Neural cell (in vitro differentiated cells): ENCODE measurements around the gene POMT2. TPM values are rescaled to one million over a fixed set of nuclear protein-coding genes. Genes with fewer than 3 reads are reported as not detected.

Experiments used
- H2AFZ ChIP-seq: fragments of 200-600, 300-800 bp; sonication (generic), shearing (Covaris generic); 2 replicates; pipeline ENCODE4 v1.6.0; 2014; ENCODE audit warnings: low read depth, mild to moderate bottlenecking, antibody characterized with exemption, low read length, moderate library complexity
- H3F3A ChIP-seq: fragments of 200-600 bp; shearing (Covaris generic); 2 replicates; pipeline ENCODE4 v1.6.1; 2016; ENCODE audit warnings: mild to moderate bottlenecking, moderate library complexity, mixed read lengths, antibody characterized with exemption, low read length; ENCODE audit not compliant: insufficient read depth, poor library complexity, severe bottlenecking
- H3K27ac ChIP-seq: fragments of 200-600, 300-800 bp; sonication (generic), shearing (Covaris generic); 2 replicates; pipeline ENCODE4 v1.5.1; 2014; ENCODE audit warnings: mild to moderate bottlenecking, low read length, moderate library complexity
- H3K27me3 ChIP-seq: fragments of 300-800, 200-600 bp; sonication (generic), shearing (Covaris generic); 2 replicates; pipeline ENCODE4 v1.6.0; 2014; ENCODE audit warnings: mild to moderate bottlenecking, low read depth, low read length, moderate library complexity; ENCODE audit not compliant: insufficient read depth
- H3K36me3 ChIP-seq: fragments of 300-800, 200-600 bp; sonication (generic), shearing (Covaris generic); 2 replicates; pipeline ENCODE4 v1.5.1; 2014; ENCODE audit warnings: mild to moderate bottlenecking, antibody characterized with exemption, low read length, moderate library complexity; ENCODE audit not compliant: insufficient read depth
- H3K4me2 ChIP-seq: fragments of 300-800, 200-600 bp; sonication (generic), shearing (Covaris generic); 2 replicates; pipeline ENCODE4 v1.6.0; 2014; ENCODE audit warnings: mild to moderate bottlenecking, low read length
- H3K4me3 ChIP-seq: fragments of 300-800, 200-600 bp; sonication (generic), shearing (Covaris generic); 2 replicates; pipeline ENCODE4 v1.5.1; 2014; ENCODE audit warnings: mild to moderate bottlenecking, low read length, moderate library complexity
- H3K79me2 ChIP-seq: fragments of 200-600 bp; shearing (Covaris generic); replicated peaks from 2 replicates; pipeline ENCODE4 v1.6.0; 2014; ENCODE audit warnings: mild to moderate bottlenecking, low read length, moderate library complexity; ENCODE audit not compliant: insufficient read depth
- H3K9ac ChIP-seq: fragments of 300-800, 200-600 bp; sonication (generic), shearing (Covaris generic); 2 replicates; pipeline ENCODE4 v1.6.1; 2016; ENCODE audit warnings: mild to moderate bottlenecking, low read length, mixed read lengths
- H3K9me2 ChIP-seq: fragments of 200-600 bp; shearing (Covaris generic); 2 replicates; pipeline ENCODE4 v1.6.1; 2016; ENCODE audit warnings: mild to moderate bottlenecking, low read length, mixed read lengths; ENCODE audit not compliant: insufficient read depth
- H3K9me3 ChIP-seq: fragments of 200-600, 300-800 bp; sonication (generic), shearing (Covaris generic); 2 replicates; pipeline ENCODE4 v1.6.1; 2016; ENCODE audit warnings: mild to moderate bottlenecking, mixed run types, low read length, moderate library complexity, mixed read lengths
- H4K20me1 ChIP-seq: fragments of 200-600 bp; shearing (Covaris generic); 2 replicates; pipeline ENCODE4 v1.6.1; 2016; ENCODE audit warnings: mild to moderate bottlenecking, mixed run types; ENCODE audit not compliant: insufficient read depth
- CTCF ChIP-seq: fragments of 450-650 bp; IDR thresholded peaks from 2 replicates; pipeline ENCODE4 v1.5.1; 2014; ENCODE audit warnings: antibody characterized with exemption, mild to moderate bottlenecking, moderate library complexity; ENCODE audit not compliant: poor library complexity, severe bottlenecking
- EP300 ChIP-seq: fragments of 450-650 bp; conservative IDR thresholded peaks from 2 replicates; pipeline ENCODE4 v1.6.1; 2014; ENCODE audit warnings: antibody characterized with exemption, mild to moderate bottlenecking, moderate library complexity; ENCODE audit not compliant: poor library complexity, severe bottlenecking
- EZH2 ChIP-seq: fragments of 200-600, 300-800 bp; shearing (Covaris generic), sonication (generic); IDR thresholded peaks from 2 replicates; pipeline ENCODE4 v1.6.1; 2014; ENCODE audit warnings: antibody characterized with exemption, low read length, borderline replicate concordance, mild to moderate bottlenecking; ENCODE audit not compliant: insufficient read depth, poor library complexity, severe bottlenecking
- MXI1 ChIP-seq: fragments of 450-650 bp; conservative IDR thresholded peaks from 2 replicates; pipeline ENCODE4 v1.6.1; 2014; ENCODE audit warnings: antibody characterized with exemption, mild to moderate bottlenecking; ENCODE audit not compliant: poor library complexity, severe bottlenecking
- POLR2AphosphoS5 ChIP-seq: IDR thresholded peaks from 2 replicates; pipeline ENCODE4 v1.6.1; 2012
- RAD21 ChIP-seq: fragments of 450-650 bp; conservative IDR thresholded peaks from 2 replicates; pipeline ENCODE4 v1.6.1; 2014; ENCODE audit warnings: antibody characterized with exemption, mild to moderate bottlenecking, moderate library complexity
- REST ChIP-seq: IDR thresholded peaks from 2 replicates; pipeline ENCODE4 v1.6.1; 2012; ENCODE audit warnings: borderline replicate concordance
- SMC3 ChIP-seq: fragments of 450-650 bp; conservative IDR thresholded peaks from 2 replicates; pipeline ENCODE4 v1.6.1; 2014; ENCODE audit warnings: antibody characterized with exemption, mild to moderate bottlenecking, moderate library complexity; ENCODE audit not compliant: poor library complexity
- TAF1 ChIP-seq: IDR thresholded peaks from 2 replicates; pipeline ENCODE4 v1.6.1; 2012; ENCODE audit warnings: low read depth
- polyA plus RNA-seq: library from polyadenylated mRNA; depleted of rRNA; stranded (reverse); fragments of >200 nt; gene quantifications from 2 replicates; pipeline ENCODE4 v1.2.3, GENCODE V29; 2014

The POMT2 gene
- polyA plus RNA-seq, 1 donor from 2014 or later = 9.6 TPM

GRCh38 chr14:77259025-77259715, 61.5 kb downstream of the POMT2 start:
- Histone ChIP-seq H3K4me3 (no peak overlapping the region), H3K36me3 (no peaks in the 10 kb centered on the region), H4K20me1 (no peaks in the 10 kb centered on the region), H3K4me2 (no peak overlapping the region), H3K9ac (no peak overlapping the region), H3K27ac (no peak overlapping the region), H3K79me2 (no peaks in the 10 kb centered on the region), H3K9me3 (no peaks in the 10 kb centered on the region), H3K27me3 (no peaks in the 10 kb centered on the region), H2AFZ (no peak overlapping the region), H3K9me2 (no peaks in the 10 kb centered on the region), H3F3A (no peaks in the 10 kb centered on the region)
- TF ChIP-seq EP300 = no peak
- no peak for TF ChIP-seq SMC3
- TF ChIP-seq POLR2AphosphoS5 = no peak
- no peak for TF ChIP-seq RAD21

- Histone ChIP-seq H3K9ac (no peak overlapping the region), H3K27me3 (no peaks in the 10 kb centered on the region), H3K27ac (no peak overlapping the region), H3K79me2 (no peaks in the 10 kb centered on the region), H3F3A (no peaks in the 10 kb centered on the region), H3K36me3 (no peaks in the 10 kb centered on the region), H3K9me3 (no peaks in the 10 kb centered on the region), H4K20me1 (no peaks in the 10 kb centered on the region), H3K9me2 (no peaks in the 10 kb centered on the region), H3K4me3 (no peak overlapping the region), H2AFZ (no peak overlapping the region), H3K4me2 (no peak overlapping the region)
- TF ChIP-seq SMC3 (no peak), EP300 (no peak), TAF1 (no peak), POLR2AphosphoS5 (no peak), CTCF (no peak), REST (no peak), RAD21 (no peak), MXI1 (no peak), EZH2 (no peak)
Measured at GRCh38 chr14:77258566-77258965, 62.1 kb downstream of the POMT2 start.
